T47D (cell line): ENCODE data around the gene PDZRN4.
"Not testable (repeated sequence)": the region's sequence is repeated elsewhere in the genome, so short reads cannot be mapped to it uniquely, and the experiment has no call there.

Experiments used
- DNase-seq, 2 experiments: peaks; one replicate each; pipeline versions ENCODE4 v3.0.0 to v3.0.0-alpha.2; 2011 to 2012; ENCODE audit warnings: low read depth in 1 of 2, low spot score in 1 of 2
- JUND ChIP-seq: IDR thresholded peaks from 2 replicates; pipeline ENCODE4 v1.6.1; 2012; ENCODE audit warnings: low read depth
- in situ Hi-C: cut with HindIII; loops from 2 replicates; pipeline ENCODE4 v1.10.0; 2016; ENCODE audit warnings: low sequenced_read_pairs, low pct_unique_long_range_greater_than_20kb

The PDZRN4 gene

DNA sequence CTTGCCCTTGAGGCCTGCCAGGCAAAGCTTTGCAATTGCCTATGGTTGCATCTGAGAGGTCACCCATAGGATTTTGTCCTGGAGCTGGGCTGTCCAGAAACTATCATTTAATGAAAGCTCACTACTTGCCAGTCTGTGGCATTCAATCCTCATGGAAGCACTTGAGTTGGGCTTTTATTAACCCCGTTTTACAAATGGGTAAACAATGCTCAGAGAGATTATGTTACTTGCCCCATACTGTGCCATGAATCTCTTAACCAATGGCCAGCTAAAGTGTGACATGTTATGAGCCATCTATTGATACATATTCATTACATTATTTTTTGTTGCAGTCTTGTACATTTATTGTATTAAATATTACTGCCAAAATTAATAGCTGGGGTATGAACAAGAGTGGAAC lies 35.9 kb downstream of the PDZRN4 start:
- no peak for TF ChIP-seq JUND
- in situ Hi-C loops: no loop called here
- DNase-seq: no peak

DNA sequence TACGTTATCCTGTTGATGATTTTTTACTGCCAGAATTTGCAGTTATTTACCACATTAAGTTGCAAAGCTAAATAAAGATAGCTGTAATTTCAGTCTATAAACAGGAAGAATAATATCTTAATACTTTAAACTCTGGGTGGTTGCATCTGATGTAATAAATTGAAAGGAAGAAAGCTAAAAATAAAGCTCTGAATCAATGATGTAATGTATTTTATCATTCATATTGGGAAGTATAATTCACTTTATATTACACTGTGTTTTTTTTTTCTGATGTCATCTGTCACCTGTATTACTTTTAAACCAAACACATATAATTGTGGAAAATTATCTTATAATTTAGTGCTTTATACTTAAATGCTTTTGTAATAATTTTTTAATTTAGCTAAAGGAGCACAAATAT lies 37.1 kb downstream of the PDZRN4 start:
- DNase-seq: no peak
- in situ Hi-C loops: no loop called here

DNA sequence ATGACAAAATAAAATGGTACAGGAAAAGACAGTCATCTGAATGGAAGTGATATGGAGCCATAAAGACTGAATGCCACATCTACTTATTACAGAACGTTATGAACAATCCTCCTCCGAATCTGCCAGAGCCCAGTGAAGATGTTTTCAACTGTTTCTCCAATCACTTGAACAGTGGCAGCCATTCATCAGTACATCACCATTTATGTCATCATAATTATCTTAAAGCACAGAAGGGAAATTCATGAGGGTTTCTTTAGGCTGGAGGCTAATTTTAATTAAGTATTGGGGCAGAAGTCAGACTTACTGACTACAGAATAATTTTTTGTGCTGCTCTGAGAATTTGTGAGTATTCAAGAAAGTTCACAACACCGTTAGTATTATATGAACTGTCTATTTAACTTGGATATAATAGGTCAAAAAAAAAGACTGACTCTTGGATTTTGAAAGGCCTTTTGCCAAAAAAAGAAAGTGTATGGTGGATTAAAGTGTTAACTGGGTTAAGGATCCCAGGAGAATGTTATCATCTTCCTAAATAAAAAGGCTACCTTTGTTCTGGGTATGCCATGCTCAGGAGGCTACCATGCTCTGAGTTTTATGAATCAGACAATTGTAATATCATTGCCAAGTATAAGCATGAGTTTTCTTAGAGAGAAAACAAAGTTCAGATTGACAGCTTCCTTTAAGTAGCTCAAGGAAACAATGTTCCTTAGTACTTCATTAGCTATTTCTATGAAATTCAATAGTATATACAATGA lies 40.1 kb downstream of the PDZRN4 start:
- DNase-seq: no peak
- in situ Hi-C loops: no loop called here
- TF ChIP-seq JUND: no peak

More for the DNA sequence above, 37.1 kb downstream of the PDZRN4 start:
- TF ChIP-seq JUND: no peak

DNA sequence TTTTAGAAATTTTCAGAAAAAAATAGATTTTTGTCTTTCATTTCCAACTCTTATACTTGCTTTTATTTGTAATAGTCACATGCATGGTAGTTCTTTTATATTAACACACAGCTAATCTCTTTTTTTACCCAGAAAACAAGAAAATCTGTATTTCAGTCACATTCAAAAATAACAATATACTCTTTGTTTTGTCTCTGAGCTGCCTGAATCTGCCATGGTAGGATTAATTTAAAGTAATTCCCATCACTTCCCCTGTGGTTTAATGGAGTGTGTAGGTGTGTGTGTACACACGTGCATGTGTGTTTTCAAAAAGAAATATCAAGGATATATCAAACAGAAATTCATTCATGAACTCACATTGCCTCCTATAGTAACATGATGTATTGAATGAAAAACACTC lies 42.6 kb downstream of the PDZRN4 start:
- in situ Hi-C loops: no loop called here
- no peak for DNase-seq
- no peak for TF ChIP-seq JUND

DNA sequence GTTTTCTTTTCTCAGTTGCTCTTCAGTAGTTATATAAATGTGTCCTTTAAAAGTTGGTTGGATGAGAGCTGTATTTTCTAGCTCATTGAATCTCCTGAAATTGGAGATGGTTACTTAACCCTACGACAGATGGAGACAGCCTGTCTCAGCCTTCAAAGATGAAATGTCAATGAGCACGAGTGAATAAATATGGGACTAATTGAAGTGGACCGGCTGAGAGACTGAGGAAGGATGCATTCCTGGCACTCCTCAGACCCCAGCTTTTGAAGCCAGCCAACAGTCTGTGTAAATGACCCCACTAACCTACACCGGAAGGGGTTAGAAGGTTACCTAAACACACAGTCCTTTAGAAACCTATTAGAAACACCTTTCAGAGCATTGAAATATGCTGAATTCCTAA lies 46.6 kb downstream of the PDZRN4 start:
- in situ Hi-C loops: no loop called here
- no peak for DNase-seq
- TF ChIP-seq JUND: no peak

DNA sequence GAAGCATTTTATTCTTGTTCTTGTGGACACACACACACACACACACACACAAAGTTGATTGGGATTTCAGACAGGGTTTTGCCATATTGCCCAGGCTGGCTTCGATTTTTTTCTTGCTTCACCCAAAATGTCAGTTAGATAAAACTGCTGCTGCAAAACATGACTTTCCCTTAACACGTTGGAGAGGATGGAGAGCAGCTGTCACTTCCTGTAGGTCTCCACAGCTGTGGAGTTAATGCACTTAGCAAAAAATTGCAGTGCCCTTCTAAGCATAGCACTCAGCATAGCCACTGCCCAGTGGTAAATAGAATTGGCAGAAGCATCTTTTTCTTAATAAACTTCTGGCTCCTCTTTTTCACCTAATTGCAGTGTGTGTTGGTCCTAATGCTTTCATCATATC lies 54.5 kb downstream of the PDZRN4 start:
- DNase-seq: no peak
- no peak for TF ChIP-seq JUND
- in situ Hi-C loops: no loop called here

DNA sequence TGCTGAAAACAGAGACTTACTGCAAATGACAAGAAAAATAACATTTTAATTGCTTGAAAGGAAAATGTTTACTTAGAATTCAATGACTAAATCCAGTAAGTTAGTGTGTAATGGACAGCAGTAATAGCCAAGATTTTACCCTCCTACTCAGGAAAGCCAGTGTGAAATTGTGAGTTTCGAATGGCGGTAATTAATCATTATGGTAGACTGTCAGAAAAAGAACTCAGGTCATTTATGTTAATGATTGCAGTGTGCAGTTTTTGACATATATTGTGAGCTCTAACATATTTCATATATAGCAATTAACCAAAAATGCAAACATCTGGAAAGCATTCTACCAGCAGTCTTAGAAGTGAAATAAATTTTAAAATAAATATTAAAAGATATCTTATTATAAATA lies 60.3 kb downstream of the PDZRN4 start:
- TF ChIP-seq JUND: no peak
- no peak for DNase-seq
- in situ Hi-C loops: no loop called here

DNA sequence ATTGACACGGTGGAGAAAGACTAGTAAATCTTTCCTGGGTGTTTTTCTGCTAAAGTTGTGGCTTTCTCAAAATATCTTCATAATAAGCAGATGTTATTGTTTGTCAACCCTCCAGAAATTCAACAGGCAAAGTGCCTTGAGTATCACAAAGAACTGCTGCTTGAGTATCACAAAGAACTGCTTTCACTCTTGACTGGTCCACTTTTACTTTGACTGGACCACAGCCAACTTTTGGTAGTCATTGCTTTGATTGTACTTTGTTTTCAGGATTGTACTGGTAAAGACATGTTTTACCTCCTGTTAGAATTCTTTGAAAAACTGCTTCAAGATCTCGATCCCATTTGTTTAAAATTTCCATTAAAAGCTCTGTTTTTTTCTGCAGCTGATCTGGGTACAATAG lies 62.6 kb downstream of the PDZRN4 start:
- TF ChIP-seq JUND: no peak
- in situ Hi-C loops: no loop called here
- DNase-seq: no peak

DNA sequence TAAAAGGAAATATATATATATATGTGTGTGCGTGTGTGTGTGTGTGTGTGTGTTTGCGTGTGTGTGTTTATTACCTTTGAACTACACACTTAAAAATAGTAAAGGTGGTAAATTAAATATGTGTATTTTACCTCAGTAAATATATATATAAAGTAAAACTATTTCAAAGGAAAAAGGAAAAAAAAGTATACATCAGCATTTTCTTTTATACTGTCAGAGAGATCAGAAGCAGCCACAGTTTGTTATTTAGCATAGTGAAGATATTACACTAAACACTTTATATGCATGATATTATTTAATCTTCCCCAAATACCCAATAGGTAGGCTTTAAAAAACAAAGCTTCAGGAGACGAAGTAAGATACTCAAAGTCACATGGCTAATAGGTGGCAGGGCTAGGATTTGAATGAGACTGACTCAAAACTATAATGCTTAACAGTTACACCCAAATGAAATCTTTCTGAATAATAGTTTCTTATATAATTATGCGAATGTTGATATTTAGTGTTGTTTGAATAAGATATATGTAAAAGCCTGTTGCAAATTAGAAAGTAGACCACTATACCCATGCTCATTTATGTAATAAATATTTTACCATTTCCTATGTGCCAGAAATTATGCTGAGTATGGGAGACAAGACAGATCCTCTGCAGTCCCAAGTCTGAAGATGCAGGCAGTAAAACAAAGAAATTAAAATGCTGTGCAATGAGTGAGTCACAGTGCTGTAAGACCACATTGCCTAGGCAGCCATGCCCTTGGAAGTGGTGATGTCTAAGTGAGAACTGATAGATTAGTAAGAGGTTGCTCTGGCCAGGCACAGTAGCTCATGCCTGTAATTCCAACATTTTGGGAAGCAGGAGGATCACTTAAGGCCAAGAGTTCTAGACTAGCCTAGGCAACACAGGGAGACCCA lies 66.1 kb downstream of the PDZRN4 start:
- no peak for DNase-seq
- TF ChIP-seq JUND: no peak
- in situ Hi-C loops: no loop called here

DNA sequence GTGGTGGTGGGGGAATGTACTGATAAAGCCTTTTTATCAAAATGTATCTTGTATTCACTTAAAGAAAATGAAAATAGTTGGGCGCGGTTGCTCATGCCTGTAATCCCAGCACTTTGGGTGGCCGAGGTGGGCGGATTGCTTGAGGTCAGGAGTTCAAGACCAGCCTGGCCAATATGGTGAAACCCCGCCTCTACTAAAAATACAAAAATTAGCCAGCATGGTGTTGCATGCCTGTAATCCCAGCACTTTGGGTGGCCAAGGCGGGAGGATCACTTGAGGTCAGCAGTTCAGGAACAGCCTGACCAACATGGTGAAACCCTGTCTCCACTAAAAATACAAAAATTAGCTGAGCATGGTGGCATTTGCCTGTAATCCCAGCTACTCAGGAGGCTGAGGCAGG lies 75.1 kb downstream of the PDZRN4 start:
- DNase-seq, in situ Hi-C loops: not testable (repeated sequence)

DNA sequence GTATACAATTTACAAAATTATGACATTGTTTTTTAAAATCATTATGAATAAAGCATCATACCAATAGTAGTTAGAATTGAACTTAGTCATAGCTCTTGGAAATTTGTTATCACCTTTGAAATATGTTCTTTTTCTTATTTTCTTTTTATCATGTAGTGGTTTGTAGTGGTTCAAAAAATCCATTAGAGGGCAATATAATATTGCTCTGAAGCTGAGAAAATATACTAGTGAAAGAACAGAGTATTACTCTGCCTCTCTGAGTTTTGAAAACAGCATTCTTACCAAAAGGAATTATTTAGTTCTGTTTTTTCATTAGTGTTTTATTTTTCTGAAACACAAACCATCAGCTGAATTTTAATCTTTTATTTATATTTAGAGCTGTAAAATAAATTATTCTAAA lies 76.2 kb downstream of the PDZRN4 start:
- in situ Hi-C loops: no loop called here
- TF ChIP-seq JUND: no peak
- DNase-seq: peak in 1 of 2 experiments; percentile 23

DNA sequence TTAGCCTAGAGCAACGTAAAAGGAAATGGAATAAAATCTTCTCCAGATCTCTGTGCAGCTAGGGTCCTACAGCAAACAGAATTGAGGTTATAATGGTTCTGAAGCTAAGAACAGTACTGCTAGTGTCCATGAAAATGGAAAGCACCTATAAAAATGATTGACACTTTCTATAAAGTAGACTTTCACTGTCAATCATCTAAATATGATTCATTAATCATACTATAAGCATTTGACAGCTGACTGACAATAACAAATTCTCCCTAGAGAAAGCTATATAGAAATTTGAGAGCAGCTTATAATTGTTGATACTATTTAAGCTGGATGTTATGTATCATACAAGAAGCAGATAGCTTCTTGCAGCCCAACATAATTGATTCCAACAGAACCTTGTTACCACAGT lies 80.9 kb downstream of the PDZRN4 start:
- in situ Hi-C loops: no loop called here
- TF ChIP-seq JUND: no peak
- peak; percentile 9 to 20 for DNase-seq

DNA sequence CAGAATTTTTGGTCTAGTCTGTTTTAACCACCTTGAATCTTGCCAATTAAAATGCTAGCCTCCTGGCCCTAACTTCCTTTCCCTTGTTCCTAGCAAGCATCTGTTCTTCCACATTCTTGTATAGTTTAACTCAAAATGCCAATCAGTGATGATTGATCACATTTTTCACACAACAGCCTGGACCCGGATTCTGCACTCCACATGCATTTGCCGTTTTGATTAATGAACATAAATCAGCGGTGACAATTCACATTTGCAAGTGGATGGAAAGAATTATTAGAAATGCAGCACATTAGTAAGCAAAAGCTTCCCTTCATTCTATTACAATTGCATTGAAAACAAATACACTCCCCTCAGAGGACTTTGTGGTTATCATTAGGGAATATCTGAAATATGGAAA lies 83.4 kb downstream of the PDZRN4 start:
- TF ChIP-seq JUND: no peak
- in situ Hi-C loops: no loop called here
- DNase-seq: no peak

DNA sequence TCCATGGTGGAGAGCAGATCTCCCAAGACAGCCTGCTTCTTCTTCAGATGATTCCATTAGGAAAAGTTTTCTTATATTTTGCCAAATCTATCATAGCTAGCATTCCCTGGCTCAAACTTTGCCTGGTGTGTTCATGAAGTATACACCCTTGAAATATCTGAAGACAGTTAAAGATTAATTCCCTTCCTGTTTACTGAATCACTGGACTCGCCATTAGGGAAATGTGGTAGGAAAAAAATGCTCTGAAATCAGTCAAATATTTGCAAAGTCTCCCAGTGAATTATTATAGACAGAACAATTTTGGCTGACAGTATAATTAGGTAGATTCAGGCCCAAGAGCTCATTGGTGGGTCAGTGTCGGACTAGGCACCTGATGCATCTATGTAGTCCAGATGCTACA lies 86.5 kb downstream of the PDZRN4 start:
- in situ Hi-C loops: no loop called here
- no peak for TF ChIP-seq JUND
- DNase-seq: no peak
